H9 (cell line): ENCODE results near the gene SLBP. TPM values are rescaled to one million over a fixed set of nuclear protein-coding genes. Genes with fewer than 3 reads are reported as not detected.

Source experiments
- DNase-seq: peaks from one replicate; pipeline ENCODE4 v3.0.0-alpha.2; 2017
- H2AFZ ChIP-seq: one replicate; pipeline ENCODE4 v1.6.1; 2013; ENCODE audit warnings: mild to moderate bottlenecking, low read length, control low read depth, moderate library complexity
- H2AK5ac ChIP-seq: 2 replicates; pipeline ENCODE4 v1.6.1; 2013; ENCODE audit warnings: low read length, control low read depth, mixed read lengths; ENCODE audit not compliant: insufficient read length
- H2BK120ac ChIP-seq: one replicate; pipeline ENCODE4 v1.6.1; 2013; ENCODE audit warnings: low read depth, mild to moderate bottlenecking, low read length, control low read depth, inconsistent platforms; ENCODE audit not compliant: poor library complexity, severe bottlenecking
- H2BK12ac ChIP-seq: 2 replicates; pipeline ENCODE4 v1.6.1; 2013; ENCODE audit warnings: low read length, control low read depth, mixed read lengths, low read depth; ENCODE audit not compliant: insufficient read length
- H2BK15ac ChIP-seq: 2 replicates; pipeline ENCODE4 v1.6.1; 2013; ENCODE audit warnings: low read depth, low read length, control low read depth
- H2BK20ac ChIP-seq: one replicate; pipeline ENCODE4 v1.6.1; 2013; ENCODE audit warnings: low read depth, mild to moderate bottlenecking, low read length, control low read depth, inconsistent platforms; ENCODE audit not compliant: poor library complexity, severe bottlenecking
- H2BK5ac ChIP-seq: 2 replicates; pipeline ENCODE4 v1.6.1; 2013; ENCODE audit warnings: low read length, control low read depth, mixed read lengths; ENCODE audit not compliant: insufficient read length
- H3K14ac ChIP-seq: 2 replicates; pipeline ENCODE4 v1.6.1; 2013; ENCODE audit warnings: low read length, control low read depth; ENCODE audit not compliant: insufficient read depth
- H3K18ac ChIP-seq: 2 replicates; pipeline ENCODE4 v1.6.1; 2013; ENCODE audit warnings: low read depth, mild to moderate bottlenecking, mixed read lengths, low read length, control low read depth; ENCODE audit not compliant: insufficient read length
- H3K23ac ChIP-seq: 2 replicates; pipeline ENCODE4 v1.6.1; 2013; ENCODE audit warnings: low read length, control low read depth, mixed read lengths, low read depth; ENCODE audit not compliant: insufficient read length
- H3K23me2 ChIP-seq: 2 replicates; pipeline ENCODE4 v1.6.1; 2013; ENCODE audit warnings: low read depth, mild to moderate bottlenecking, mixed read lengths, low read length, control low read depth; ENCODE audit not compliant: insufficient read length, poor library complexity, severe bottlenecking
- H3K27ac ChIP-seq: 2 replicates; pipeline ENCODE4 v1.5.1; 2013; ENCODE audit warnings: low read length, control low read depth, mixed read lengths, low read depth; ENCODE audit not compliant: insufficient read length
- H3K27me3 ChIP-seq: 2 replicates; pipeline ENCODE4 v1.6.1; 2013; ENCODE audit warnings: low read length, control low read depth, inconsistent platforms; ENCODE audit not compliant: insufficient read depth
- H3K4ac ChIP-seq: 2 replicates; pipeline ENCODE4 v1.6.1; 2013; ENCODE audit warnings: low read depth, mild to moderate bottlenecking, control low read depth, inconsistent platforms, low read length, moderate library complexity
- H3K4me1 ChIP-seq: 2 replicates; pipeline ENCODE4 v1.6.1; 2013; ENCODE audit warnings: low read length, control low read depth, inconsistent platforms; ENCODE audit not compliant: insufficient read depth
- H3K4me2 ChIP-seq: 2 replicates; pipeline ENCODE4 v1.6.1; 2013; ENCODE audit warnings: low read length, control low read depth, mixed read lengths; ENCODE audit not compliant: insufficient read length, insufficient read depth
- H3K56ac ChIP-seq: 2 replicates; pipeline ENCODE4 v1.6.1; 2013; ENCODE audit warnings: low read depth, mild to moderate bottlenecking, mixed read lengths, low read length, control low read depth; ENCODE audit not compliant: insufficient read length
- H3K79me1 ChIP-seq: 2 replicates; pipeline ENCODE4 v1.6.1; 2013; ENCODE audit warnings: low read depth, mild to moderate bottlenecking, moderate library complexity, low read length, control low read depth, inconsistent platforms; ENCODE audit not compliant: insufficient read depth, poor library complexity, severe bottlenecking
- H3K79me2 ChIP-seq: 2 replicates; pipeline ENCODE4 v1.6.1; 2013; ENCODE audit warnings: low read length, control low read depth, inconsistent platforms; ENCODE audit not compliant: insufficient read depth
- H3K9ac ChIP-seq: 2 replicates; pipeline ENCODE4 v1.6.1; 2013; ENCODE audit warnings: low read length, control low read depth, mixed read lengths; ENCODE audit not compliant: insufficient read length; ENCODE audit errors: extremely low read depth
- H3K9me3 ChIP-seq: one replicate; pipeline ENCODE4 v1.6.1; 2013; ENCODE audit warnings: low read depth, low read length, inconsistent platforms; ENCODE audit not compliant: control insufficient read depth
- H3T11ph ChIP-seq: one replicate; pipeline ENCODE4 v1.6.1; 2013; ENCODE audit warnings: mild to moderate bottlenecking, low read length, control low read depth, inconsistent platforms
- H4K20me1 ChIP-seq: one replicate; pipeline ENCODE4 v1.6.1; 2013; ENCODE audit not compliant: control insufficient read depth, insufficient read length, insufficient read depth
- H4K5ac ChIP-seq: 2 replicates; pipeline ENCODE4 v1.6.1; 2013; ENCODE audit warnings: low read depth, mild to moderate bottlenecking, mixed read lengths, low read length, control low read depth; ENCODE audit not compliant: insufficient read length
- H4K8ac ChIP-seq: replicated peaks from 2 replicates; pipeline ENCODE4 v1.6.1; 2013; ENCODE audit warnings: low read length, control low read depth, mixed read lengths, low read depth; ENCODE audit not compliant: insufficient read length
- H4K91ac ChIP-seq: 2 replicates; pipeline ENCODE4 v1.6.1; 2013; ENCODE audit warnings: low read depth, mild to moderate bottlenecking, moderate library complexity, mixed read lengths, low read length, control low read depth; ENCODE audit not compliant: insufficient read length
- H3K27ac Mint-ChIP-seq, 3 experiments: 2 replicates in 2 of 3; 3 replicates in 1 of 3; pipeline ENCODE4 v1.8.0; 2020 to 2021; ENCODE audit warnings: mixed read lengths in 3 of 3, mild to moderate bottlenecking in 1 of 3, moderate library complexity in 1 of 3
- H3K27me3 Mint-ChIP-seq: 2 replicates; pipeline ENCODE4 v1.8.0; 2021; ENCODE audit warnings: low read depth, mild to moderate bottlenecking, moderate library complexity, mixed read lengths
- H3K36me3 Mint-ChIP-seq, 3 experiments: 2 replicates in 2 of 3; 3 replicates in 1 of 3; pipeline ENCODE4 v1.8.0; 2020 to 2021; ENCODE audit warnings: low read depth in 3 of 3, mixed read lengths in 3 of 3; ENCODE audit not compliant: insufficient read depth in 1 of 3
- H3K4me1 Mint-ChIP-seq, 2 experiments: 2 replicates each; pipeline ENCODE4 v1.8.0; 2020; ENCODE audit warnings: mixed read lengths in 2 of 2
- H3K4me3 Mint-ChIP-seq, 2 experiments: 2 replicates in 1 of 2; 3 replicates in 1 of 2; pipeline ENCODE4 v1.8.0; 2020 to 2021; ENCODE audit warnings: mild to moderate bottlenecking in 2 of 2, mixed read lengths in 2 of 2, moderate library complexity in 1 of 2
- H3K9me3 Mint-ChIP-seq, 2 experiments: 2 replicates in 1 of 2; 3 replicates in 1 of 2; pipeline ENCODE4 v1.8.0; 2020; ENCODE audit warnings: mild to moderate bottlenecking in 2 of 2, mixed read lengths in 2 of 2, moderate library complexity in 1 of 2
- WGBS: extraction: QIAGEN DNeasy Blood & Tissue Kit; methylation state at CpG from one replicate; pipeline ENCODE4 v1.1.7; 2013; ENCODE audit warnings: missing lambda C conversion rate, low lambda C conversion rate, mixed read lengths; ENCODE audit not compliant: insufficient read length; ENCODE audit errors: extremely low coverage; 5-methylcytosine and 5-hydroxymethylcytosine counted together
- total RNA-seq: library from RNA; stranded (reverse); gene quantifications from 2 replicates; pipeline ENCODE4 v1.2.1, GENCODE V29; 2021
- TF ChIP-seq, protein P1 (sequence below): fragments of 200-600 bp; sonication (generic); conservative IDR thresholded peaks from 3 replicates; pipeline ENCODE4 v1.8.0; 2021; ENCODE audit warnings: antibody characterized with exemption, mild to moderate bottlenecking

The SLBP gene
- total RNA-seq, 1 experiment from 2014 or later = 62.7 TPM

DNA sequence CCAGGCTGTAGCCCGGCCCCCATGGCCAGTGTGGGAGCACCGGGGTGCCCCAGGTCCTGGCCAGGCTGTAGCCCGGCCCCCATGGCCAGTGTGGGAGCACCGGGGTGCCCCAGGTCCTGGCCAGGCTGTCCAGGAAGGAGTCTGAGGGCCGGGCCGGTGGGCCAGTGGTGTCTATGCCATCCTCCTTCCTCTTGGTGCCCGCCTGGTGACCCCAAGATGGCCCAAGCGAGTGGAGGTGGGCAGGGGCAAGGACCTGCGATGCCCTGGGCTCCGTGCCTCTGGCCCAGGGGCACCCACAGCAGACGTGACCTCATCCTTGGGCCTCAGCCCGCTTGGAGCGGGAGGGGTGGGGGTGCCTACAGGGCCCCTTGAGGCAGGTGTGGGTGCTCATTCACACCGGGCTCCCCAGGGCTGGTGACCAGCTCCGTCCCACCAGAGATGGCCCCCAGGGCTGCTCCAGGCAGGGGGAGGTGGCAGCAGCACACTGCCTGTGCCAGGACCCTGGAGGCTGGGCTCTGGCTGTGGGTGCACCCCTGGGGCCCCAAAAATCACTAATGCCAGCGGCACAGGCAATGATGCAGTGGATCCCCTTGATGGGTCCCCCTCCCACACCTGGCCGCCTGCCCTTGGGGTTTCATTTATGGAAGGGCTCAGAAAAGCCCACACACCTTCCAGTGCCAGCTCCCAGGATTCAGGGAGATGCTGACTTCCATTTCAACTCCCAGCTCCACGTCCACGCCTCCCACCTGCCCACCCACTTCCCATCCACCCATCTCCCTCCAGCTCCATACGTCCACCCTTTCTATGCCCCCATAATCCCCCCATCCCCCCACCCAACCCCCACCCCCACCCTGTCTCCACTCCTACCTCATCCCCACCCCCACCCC is 45.0 kb upstream of the SLBP start:
- H4K20me1 ChIP-seq = no peaks in the 10 kb centered on the region
- no peak overlapping the region for H2BK12ac ChIP-seq
- no peak overlapping the region for H4K8ac ChIP-seq
- no peak overlapping the region for H4K5ac ChIP-seq
- no peaks in the 10 kb centered on the region for H3K27me3 ChIP-seq
- H3K79me2 ChIP-seq = no peaks in the 10 kb centered on the region
- H3K4me1 Mint-ChIP-seq = peaks cover 8 to 21% of the 10 kb centered on the region in 2 experiments
- no peak overlapping the region for H3K4ac ChIP-seq
- H3K23me2 ChIP-seq = no peaks in the 10 kb centered on the region
- no peak overlapping the region for H3K4me3 Mint-ChIP-seq
- H2AK5ac ChIP-seq = no peak overlapping the region
- no peak overlapping the region for H3K23ac ChIP-seq
- no peak overlapping the region for H2BK20ac ChIP-seq
- no peak overlapping the region for H3K56ac ChIP-seq
- H3K9me3 Mint-ChIP-seq = no peaks in the 10 kb centered on the region
- H3K27ac ChIP-seq = no peak overlapping the region
- no peak overlapping the region for H2BK120ac ChIP-seq
- 100% methylated on average over 1 of the region's 20 CpGs for WGBS
- H2BK15ac ChIP-seq = no peak overlapping the region
- no peaks in the 10 kb centered on the region for H3K36me3 Mint-ChIP-seq
- no peaks in the 10 kb centered on the region for H3K4me1 ChIP-seq
- no peaks in the 10 kb centered on the region for H3K9me3 ChIP-seq
- no peak overlapping the region for H2AFZ ChIP-seq
- TF ChIP-seq, protein P1, sequence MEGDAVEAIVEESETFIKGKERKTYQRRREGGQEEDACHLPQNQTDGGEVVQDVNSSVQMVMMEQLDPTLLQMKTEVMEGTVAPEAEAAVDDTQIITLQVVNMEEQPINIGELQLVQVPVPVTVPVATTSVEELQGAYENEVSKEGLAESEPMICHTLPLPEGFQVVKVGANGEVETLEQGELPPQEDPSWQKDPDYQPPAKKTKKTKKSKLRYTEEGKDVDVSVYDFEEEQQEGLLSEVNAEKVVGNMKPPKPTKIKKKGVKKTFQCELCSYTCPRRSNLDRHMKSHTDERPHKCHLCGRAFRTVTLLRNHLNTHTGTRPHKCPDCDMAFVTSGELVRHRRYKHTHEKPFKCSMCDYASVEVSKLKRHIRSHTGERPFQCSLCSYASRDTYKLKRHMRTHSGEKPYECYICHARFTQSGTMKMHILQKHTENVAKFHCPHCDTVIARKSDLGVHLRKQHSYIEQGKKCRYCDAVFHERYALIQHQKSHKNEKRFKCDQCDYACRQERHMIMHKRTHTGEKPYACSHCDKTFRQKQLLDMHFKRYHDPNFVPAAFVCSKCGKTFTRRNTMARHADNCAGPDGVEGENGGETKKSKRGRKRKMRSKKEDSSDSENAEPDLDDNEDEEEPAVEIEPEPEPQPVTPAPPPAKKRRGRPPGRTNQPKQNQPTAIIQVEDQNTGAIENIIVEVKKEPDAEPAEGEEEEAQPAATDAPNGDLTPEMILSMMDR = no peak
- H3K14ac ChIP-seq = no peak overlapping the region; the same call in 1 of the 2 replicates
- H3K4me2 ChIP-seq = no peak overlapping the region
- no peaks in the 10 kb centered on the region; the same call in 1 of the 2 replicates for H3K27me3 Mint-ChIP-seq
- no peaks in the 10 kb centered on the region for H3K79me1 ChIP-seq
- no peak overlapping the region for H3K27ac Mint-ChIP-seq
- no peak for DNase-seq
- no peak overlapping the region for H4K91ac ChIP-seq
- no peak overlapping the region for H3T11ph ChIP-seq
- no peak overlapping the region for H3K18ac ChIP-seq
- no peak overlapping the region for H3K9ac ChIP-seq
- H2BK5ac ChIP-seq = no peak overlapping the region
